ENCODE data around the gene KIF24.

KIF24 gene

GRCh38 chr9:34326690-34327089, 2.4 kb downstream of the KIF24 start:
- H3K9me3 ChIP-seq (ENCODE audit: insufficient read depth, low read length) = no peaks in the 10 kb centered on the region
- TF ChIP-seq EZH2phosphoT487 (IDR thresholded peaks at IDR 0.05; ENCODE audit: low read depth) = no peak
- TF ChIP-seq CTCF (IDR thresholded peaks at IDR 0.05; ENCODE audit: low read depth, low read length) = no peak
- H3K4me1 ChIP-seq (ENCODE audit: low read length) = peaks cover 16% of the 10 kb centered on the region
- H3K79me2 ChIP-seq (ENCODE audit: low read length) = peaks cover 57% of the 10 kb centered on the region
- no peaks in the 10 kb centered on the region for H4K20me1 ChIP-seq (ENCODE audit: insufficient read depth, low read length)
- no peak overlapping the region for H3K27ac ChIP-seq (ENCODE audit: low read length)
- H3K27me3 ChIP-seq (ENCODE audit: low read depth, low read length) = no peaks in the 10 kb centered on the region
- H2AFZ ChIP-seq (ENCODE audit: low read depth, low read length) = no peak overlapping the region
- no peak overlapping the region for H3K9ac ChIP-seq (ENCODE audit: low read length)
- no peak overlapping the region for H3K4me3 ChIP-seq (ENCODE audit: low read length)
- no peak overlapping the region for H3K4me2 ChIP-seq (ENCODE audit: low read length)
- H3K36me3 ChIP-seq (replicated peaks; ENCODE audit: low read depth, low read length) = no peaks in the 10 kb centered on the region

GRCh38 chr9:34322899-34323591, 6.0 kb downstream of the KIF24 start:
- Histone ChIP-seq H3K27ac (ENCODE audit: low read length) (no peak overlapping the region), H3K9me3 (ENCODE audit: insufficient read depth, low read length) (no peaks in the 10 kb centered on the region), H3K9ac (ENCODE audit: low read length) (no peak overlapping the region), H3K4me1 (ENCODE audit: low read length) (peaks cover 3% of the 10 kb centered on the region), H3K36me3 (replicated peaks; ENCODE audit: low read depth, low read length) (no peaks in the 10 kb centered on the region), H3K27me3 (ENCODE audit: low read depth, low read length) (no peaks in the 10 kb centered on the region), H3K4me3 (ENCODE audit: low read length) (no peak overlapping the region), H4K20me1 (ENCODE audit: insufficient read depth, low read length) (no peaks in the 10 kb centered on the region), H2AFZ (ENCODE audit: low read depth, low read length) (no peak overlapping the region), H3K79me2 (ENCODE audit: low read length) (peaks cover 43% of the 10 kb centered on the region), H3K4me2 (ENCODE audit: low read length) (no peak overlapping the region)
- no peak for TF ChIP-seq EZH2phosphoT487 (IDR thresholded peaks at IDR 0.05; ENCODE audit: low read depth)
- TF ChIP-seq CTCF (IDR thresholded peaks at IDR 0.05; ENCODE audit: low read depth, low read length) = no peak

DNA sequence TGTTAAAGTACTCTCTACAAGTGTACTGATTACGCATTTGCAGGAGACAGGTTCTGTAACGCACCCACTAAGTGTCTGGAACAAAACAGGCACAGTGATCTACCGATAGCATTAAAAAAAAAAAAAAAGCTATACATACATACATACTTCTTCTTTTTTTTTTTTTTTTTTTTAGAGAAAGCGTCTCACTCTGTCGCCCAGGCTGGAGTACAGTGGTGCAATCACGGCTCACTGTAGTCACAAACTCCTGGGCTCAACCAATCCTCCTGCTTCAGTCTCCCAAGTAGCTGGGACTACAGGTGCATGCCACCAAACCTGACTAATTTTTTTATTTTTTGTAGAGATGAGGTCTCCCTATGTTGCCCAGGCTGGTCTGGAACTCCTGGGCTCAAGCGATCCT, 7.6 kb downstream of the KIF24 start:
- Histone ChIP-seq H4K20me1 (ENCODE audit: insufficient read depth, low read length) (no peaks in the 10 kb centered on the region), H3K79me2 (ENCODE audit: low read length) (peaks cover 30% of the 10 kb centered on the region), H3K9me3 (ENCODE audit: insufficient read depth, low read length) (no peaks in the 10 kb centered on the region), H3K36me3 (replicated peaks; ENCODE audit: low read depth, low read length) (no peaks in the 10 kb centered on the region), H3K4me1 (ENCODE audit: low read length) (no peaks in the 10 kb centered on the region), H2AFZ (ENCODE audit: low read depth, low read length) (no peak overlapping the region), H3K27ac (ENCODE audit: low read length) (no peak overlapping the region), H3K4me2 (ENCODE audit: low read length) (no peak overlapping the region), H3K27me3 (ENCODE audit: low read depth, low read length) (no peaks in the 10 kb centered on the region), H3K9ac (ENCODE audit: low read length) (no peak overlapping the region), H3K4me3 (ENCODE audit: low read length) (no peak overlapping the region)
- TF ChIP-seq CTCF (IDR thresholded peaks at IDR 0.05; ENCODE audit: low read depth, low read length) (no peak), EZH2phosphoT487 (IDR thresholded peaks at IDR 0.05; ENCODE audit: low read depth) (no peak)

DNA sequence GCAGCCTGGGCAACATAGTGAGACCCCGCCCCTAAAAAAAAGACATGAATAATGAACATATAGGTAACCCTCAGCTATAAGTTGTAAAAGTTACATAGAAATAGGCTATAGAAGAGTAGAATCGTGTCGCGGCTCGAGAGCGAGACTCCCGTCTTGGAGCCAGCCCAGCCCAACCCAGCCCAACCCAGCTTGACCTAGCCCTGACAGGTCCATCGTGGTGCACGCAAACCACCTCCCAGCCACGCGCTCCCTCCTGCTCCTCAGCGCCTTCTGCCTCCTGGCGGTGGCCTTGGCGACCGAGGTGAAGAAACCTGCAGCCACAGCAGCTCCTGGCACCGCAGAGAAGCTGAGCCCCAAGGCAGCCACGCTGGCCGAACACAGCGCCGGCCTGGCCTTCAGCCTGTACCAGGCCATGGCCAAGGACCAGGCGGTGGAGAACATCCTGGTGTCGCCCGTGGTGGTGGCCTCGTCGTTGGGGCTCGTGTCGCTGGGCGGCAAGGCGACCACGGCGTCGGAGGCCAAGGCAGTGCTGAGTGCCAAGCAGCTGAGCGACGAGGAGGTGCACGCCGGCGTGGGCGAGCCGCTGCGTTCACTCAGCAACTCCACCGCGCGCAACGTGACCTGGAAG, 10.8 kb downstream of the KIF24 start:
- peaks cover 16% of the 10 kb centered on the region for H3K79me2 ChIP-seq (ENCODE audit: low read length)
- no peaks in the 10 kb centered on the region for H3K9me3 ChIP-seq (ENCODE audit: insufficient read depth, low read length)
- TF ChIP-seq EZH2phosphoT487 (IDR thresholded peaks at IDR 0.05; ENCODE audit: low read depth) = no peak
- no peak for TF ChIP-seq CTCF (IDR thresholded peaks at IDR 0.05; ENCODE audit: low read depth, low read length)

More for the DNA sequence above, 10.8 kb downstream of the KIF24 start:
- no peak overlapping the region for H3K9ac ChIP-seq (ENCODE audit: low read length)
- no peak overlapping the region for H2AFZ ChIP-seq (ENCODE audit: low read depth, low read length)
- H3K36me3 ChIP-seq (replicated peaks; ENCODE audit: low read depth, low read length) = peaks cover 2% of the 10 kb centered on the region
- H3K27me3 ChIP-seq (ENCODE audit: low read depth, low read length) = no peaks in the 10 kb centered on the region
- no peaks in the 10 kb centered on the region for H3K4me1 ChIP-seq (ENCODE audit: low read length)
- no peaks in the 10 kb centered on the region for H4K20me1 ChIP-seq (ENCODE audit: insufficient read depth, low read length)
- no peak overlapping the region for H3K4me3 ChIP-seq (ENCODE audit: low read length)
- H3K4me2 ChIP-seq (ENCODE audit: low read length) = no peak overlapping the region
- H3K27ac ChIP-seq (ENCODE audit: low read length) = no peak overlapping the region

Data from OCI-LY3 (cell line).